SH-SY5Y (cell line): ENCODE results near the gene ABR.

Source experiments
- GATA2 ChIP-seq: IDR thresholded peaks from 2 replicates; pipeline ENCODE4 v1.6.1; 2011; ENCODE audit warnings: mild to moderate bottlenecking, low read depth, low read length
- GATA3 ChIP-seq: IDR thresholded peaks from 2 replicates; pipeline ENCODE4 v1.6.1; 2011; ENCODE audit warnings: low read depth, mild to moderate bottlenecking, low read length, moderate library complexity

DNA sequence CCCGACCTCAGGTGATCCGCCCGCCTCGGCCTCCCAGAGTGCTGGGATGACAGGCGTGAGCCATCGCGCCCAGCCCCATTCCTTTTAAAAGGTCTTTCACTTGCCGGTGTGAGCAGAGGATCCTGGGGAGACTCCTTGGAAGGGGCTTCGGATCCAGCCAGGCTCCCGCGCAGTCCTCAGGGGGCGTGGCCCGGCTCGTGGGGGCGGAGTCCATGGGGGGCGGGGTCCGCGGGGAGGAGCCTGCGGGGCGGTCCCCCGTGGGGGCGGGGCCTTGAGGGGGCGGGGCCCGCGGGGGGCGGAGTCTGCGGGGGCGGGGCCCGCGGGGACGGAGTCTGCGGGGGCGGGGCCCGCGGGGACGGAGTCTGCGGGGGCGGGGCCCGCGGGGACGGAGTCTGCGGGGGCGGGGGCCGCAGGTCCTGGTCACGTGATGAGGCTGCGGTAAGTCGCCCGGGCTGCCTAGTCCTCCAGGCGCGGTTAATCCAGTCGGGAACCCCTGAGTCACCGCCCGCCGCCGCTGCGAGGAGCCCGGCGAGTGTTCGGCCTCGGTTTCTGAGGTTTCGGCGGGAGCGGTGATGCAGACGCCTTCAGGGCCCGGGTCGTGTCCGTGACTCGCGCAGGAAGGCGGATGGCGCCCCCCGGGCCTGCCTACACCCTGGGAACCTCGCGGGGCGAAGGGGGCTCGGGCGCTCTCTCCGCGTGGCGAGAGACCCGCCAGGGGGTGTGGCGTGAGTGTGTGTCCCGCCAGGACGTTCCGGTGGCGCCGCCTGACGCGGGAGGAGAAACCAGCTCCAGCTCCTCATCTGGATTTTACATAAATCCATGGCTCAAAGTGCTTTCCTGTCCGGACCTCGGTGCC lies 23.6 kb upstream of the ABR start:
- no peak for TF ChIP-seq GATA2
- no peak for TF ChIP-seq GATA3
